Ovary (tissue), 9 donors: Measurements from ENCODE around the gene TRIP13. TPM values are rescaled to one million over a fixed set of nuclear protein-coding genes. Genes with fewer than 3 reads are reported as not detected.

Source experiments
- DNase-seq, 5 donors: peaks; one replicate each; pipeline ENCODE4 v3.0.0-alpha.2; 2019 to 2020
- H3K27ac ChIP-seq, 2 donors: fragments of 200-600 bp; one replicate each; pipeline versions ENCODE4 v1.5.1 to v1.8.0; 2019 to 2022
- H3K27me3 ChIP-seq: fragments of 200-600 bp; one replicate; pipeline ENCODE4 v1.8.0; 2022
- H3K36me3 ChIP-seq: fragments of 200-600 bp; sonication (generic); one replicate; pipeline ENCODE4 v1.5.1; 2019
- H3K4me1 ChIP-seq: one replicate; pipeline ENCODE4 v1.8.1; 2013; ENCODE audit warnings: mild to moderate bottlenecking, moderate library complexity; ENCODE audit not compliant: insufficient read depth
- H3K4me3 ChIP-seq: fragments of 200-600 bp; sonication (generic); one replicate; pipeline ENCODE4 v1.5.1; 2017
- H3K9me3 ChIP-seq, 2 donors: fragments of 200-600 bp in 1 of 2; sonication (generic) in 1 of 2; one replicate each; pipeline versions ENCODE4 v1.5.1 to v1.8.1; 2013 to 2019; ENCODE audit warnings: mild to moderate bottlenecking in 1 of 2, moderate library complexity in 1 of 2
- CTCF ChIP-seq, 3 donors: fragments of 450-650 bp in 2 of 3; fragments of 200-600 bp in 1 of 3; IDR thresholded peaks; one replicate each; pipeline versions ENCODE4 v1.5.1 to v1.8.0; 2016 to 2022; ENCODE audit warnings: antibody characterized with exemption in 3 of 3, mild to moderate bottlenecking in 1 of 3
- EP300 ChIP-seq: sonication (generic); formaldehyde crosslinking; IDR thresholded peaks from one replicate; pipeline ENCODE4 v1.6.1; 2017; ENCODE audit warnings: antibody characterized with exemption
- POLR2A ChIP-seq: fragments of 450-650 bp; IDR thresholded peaks from one replicate; pipeline ENCODE4 v1.6.1; 2017; ENCODE audit warnings: antibody characterized with exemption, mild to moderate bottlenecking, moderate library complexity
- WGBS, 3 donors: extraction: QIAGEN DNeasy Blood & Tissue Kit in 1 of 3; methylation state at CpG; one replicate each; pipeline versions ENCODE4 v1.1.5 to v1.1.7; 2013 to 2017; 5-methylcytosine and 5-hydroxymethylcytosine counted together
- intact Hi-C, 4 donors: fragments of 100-400 bp; cut with DNase I; formaldehyde crosslinking; loops; one replicate each; pipeline versions ENCODE4 v1.11.0 to v1.15.1; 2022 to 2023
- polyA plus RNA-seq, 2 donors: library from polyadenylated mRNA; stranded (reverse); fragments of 200-250 nt in 1 of 2; fragments of 350-450 nt in 1 of 2; fragmentation: Illumina TruSeq in 1 of 2; extraction: RNeasy Lipid Tissue Mini Kit (QIAGEN cat#74804) in 1 of 2; gene quantifications; one replicate each; pipeline ENCODE4 v1.2.3, GENCODE V29; 2013 to 2014
- total RNA-seq, 7 donors: library from RNA; depleted of rRNA in 2 of 7; stranded (reverse); fragments of >200 nt in 2 of 7; fragmentation: NEBNext Ultra II Directional in 3 of 7; extraction: Animal tissue kit (Norgen Biotek cat#: 25700) in 3 of 7; gene quantifications; one replicate each; pipeline versions ENCODE4 v1.1.0 to v1.2.4, GENCODE V29; 2016 to 2023
- donor health status: DM: no; HTN: no; CAD: no; lungs with moderate emphysema.
- donor health status: DM: no; HTN: no; CAD: no.
- donor health status: Bipolar disorder and iron deficiency.
- donor health status: DM: yes; HTN: yes; CAD: no.
- donor health status: DM: no; HTN: no; CAD: no.
- donor health status: DM: yes; HTN: yes; CAD: no.

Gene TRIP13
- total and polyA plus RNA-seq, 9 donors = 1.3 to 3.9 (median 2.0) TPM

DNA sequence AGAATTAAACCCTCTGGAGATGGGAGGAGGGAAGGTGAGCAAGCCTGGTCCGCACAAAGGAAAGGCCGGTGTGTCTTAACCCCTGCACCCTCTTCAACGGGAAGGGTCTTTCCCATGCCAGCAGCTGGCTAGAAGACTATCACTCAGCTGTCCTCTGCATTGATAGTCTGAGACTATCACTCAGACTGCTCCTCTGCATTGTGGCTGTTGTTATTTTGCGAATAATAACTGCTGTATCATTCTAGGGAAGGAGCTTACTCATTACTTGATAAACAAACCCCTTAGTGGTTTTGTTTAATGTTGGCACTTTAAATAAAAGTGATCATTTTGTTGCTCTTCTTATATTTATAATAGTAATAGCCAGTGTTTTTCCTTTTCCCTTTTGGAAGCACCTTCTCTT lies 8.1 kb downstream of the TRIP13 start:
- WGBS, 3 donors = 75 to 83% (median 82%) methylated on average over 4 of the region's 4 CpGs
- H3K27ac ChIP-seq = no peak overlapping the region
- no peaks in the 10 kb centered on the region for H3K4me1 ChIP-seq
- no peaks in the 10 kb centered on the region for H3K27me3 ChIP-seq
- H3K36me3 ChIP-seq = no peaks in the 10 kb centered on the region
- no peaks in the 10 kb centered on the region for H3K9me3 ChIP-seq
- H3K4me3 ChIP-seq = no peak overlapping the region
- intact Hi-C loops = loop anchor here in 1 of 4 donors (5.0 kb wide), 1 partner anchor 228 kb away; no protein-coding TSS in a partner anchor
- no peak for DNase-seq
- TF ChIP-seq CTCF (IDR thresholded peaks at IDR 0.05) (no peak), EP300 (no peak), POLR2A (no peak)

GRCh38 chr5:902129-902916 lies 9.6 kb downstream of the TRIP13 start:
- intact Hi-C loops = loop anchor here in 1 of 4 donors (5.0 kb wide), 1 partner anchor 230 kb away; no protein-coding TSS in a partner anchor
- TF ChIP-seq POLR2A (no peak), EP300 (no peak), CTCF (IDR thresholded peaks at IDR 0.05) (no peak)
- 84 to 87% (median 87%) methylated on average over 16 of the region's 16 CpGs for WGBS, 3 donors

DNA sequence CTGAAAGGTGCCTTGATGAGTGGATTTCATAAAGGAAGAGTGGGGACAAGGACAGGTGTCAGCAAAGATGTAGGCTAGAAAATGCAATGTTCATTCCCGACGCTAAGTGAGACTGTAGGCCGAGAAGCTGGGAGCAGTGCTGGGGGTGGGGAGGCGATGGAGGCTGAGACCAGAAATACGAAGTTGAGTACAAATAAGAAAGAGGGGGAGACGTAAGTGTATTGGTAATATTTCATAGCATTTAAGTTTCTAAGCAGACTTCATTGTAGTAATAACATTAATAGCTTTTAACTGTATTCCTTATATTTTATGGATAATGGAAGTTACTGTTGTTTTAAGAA lies 11.0 kb downstream of the TRIP13 start:
- WGBS, 3 donors = 91 to 94% (median 91%) methylated on average over 6 of the region's 6 CpGs
- no peak overlapping the region for H3K4me3 ChIP-seq
- TF ChIP-seq POLR2A = no peak
- TF ChIP-seq CTCF (IDR thresholded peaks at IDR 0.05) = no peak
- TF ChIP-seq EP300 = no peak

More at GRCh38 chr5:902129-902916, 9.6 kb downstream of the TRIP13 start:
- Histone ChIP-seq H3K9me3 (no peaks in the 10 kb centered on the region), H3K36me3 (no peaks in the 10 kb centered on the region), H3K4me1 (no peaks in the 10 kb centered on the region), H3K27ac (no peak overlapping the region), H3K27me3 (no peaks in the 10 kb centered on the region), H3K4me3 (no peak overlapping the region)
- peak in 1 of 5 donors; percentile 6 for DNase-seq

GRCh38 chr5:905139-905642 lies 12.5 kb downstream of the TRIP13 start:
- Histone ChIP-seq H3K27ac (no peak overlapping the region), H3K4me3 (no peak overlapping the region), H3K4me1 (no peaks in the 10 kb centered on the region), H3K36me3 (no peaks in the 10 kb centered on the region), H3K27me3 (no peaks in the 10 kb centered on the region), H3K9me3 (no peaks in the 10 kb centered on the region)
- intact Hi-C loops = loop anchor here in 1 of 4 donors (5.0 kb wide), 1 partner anchor 233 kb away; no protein-coding TSS in a partner anchor
- peak in 1 of 5 donors; percentile 4 for DNase-seq
- WGBS, 3 donors = 89 to 95% (median 91%) methylated on average over 12 of the region's 12 CpGs
- TF ChIP-seq CTCF (IDR thresholded peaks at IDR 0.05) (no peak), POLR2A (no peak), EP300 (no peak)

More for the DNA sequence above, 11.0 kb downstream of the TRIP13 start:
- DNase-seq = no peak
- no peaks in the 10 kb centered on the region for H3K4me1 ChIP-seq
- no peaks in the 10 kb centered on the region for H3K9me3 ChIP-seq
- H3K27me3 ChIP-seq = no peaks in the 10 kb centered on the region
- H3K27ac ChIP-seq = no peak overlapping the region
- intact Hi-C loops = loop anchor here in 1 of 4 donors (5.0 kb wide), 1 partner anchor 231 kb away; no protein-coding TSS in a partner anchor
- H3K36me3 ChIP-seq = no peaks in the 10 kb centered on the region
